ENCODE measurements around the gene AQP12A.

GRCh38 chr2:240714747-240715725 lies 23.4 kb downstream of the AQP12A start:
- TF ChIP-seq CTCF (IDR thresholded peaks at IDR 0.05) (no peak), POLR2A (IDR thresholded peaks at IDR 0.05) (no peak)

Measured in heart left ventricle (tissue), 13 donors.